Upper lobe of right lung (tissue), 1 donor: ENCODE measurements around the gene AAR2. TPM values are rescaled to one million over a fixed set of nuclear protein-coding genes. Genes with fewer than 3 reads are reported as not detected.

ENCODE experiments used
- ATAC-seq: fragments of 200-7000 bp; cut with Tn5 transposase; one replicate; pipeline ENCODE4 v1.9.1; 2020; ENCODE audit warnings: mild to moderate bottlenecking, moderate library complexity
- DNase-seq: peaks from one replicate; pipeline ENCODE4 v3.0.0-alpha.2; 2020
- H3K27ac ChIP-seq: fragments of 200-600 bp; one replicate; pipeline ENCODE4 v1.8.0; 2022
- H3K27me3 ChIP-seq: fragments of 200-600 bp; one replicate; pipeline ENCODE4 v1.8.0; 2022; ENCODE audit warnings: mild to moderate bottlenecking
- H3K36me3 ChIP-seq: fragments of 200-600 bp; one replicate; pipeline ENCODE4 v1.8.0; 2022
- H3K4me1 ChIP-seq: fragments of 200-600 bp; one replicate; pipeline ENCODE4 v1.8.0; 2022
- H3K4me3 ChIP-seq: fragments of 200-600 bp; one replicate; pipeline ENCODE4 v1.8.0; 2022; ENCODE audit warnings: mild to moderate bottlenecking
- H3K9me3 ChIP-seq: fragments of 200-600 bp; one replicate; pipeline ENCODE4 v1.8.0; 2022
- CTCF ChIP-seq: fragments of 200-600 bp; IDR thresholded peaks from one replicate; pipeline ENCODE4 v1.8.0; 2022; ENCODE audit warnings: antibody characterized with exemption
- intact Hi-C: fragments of 100-400 bp; cut with DNase I; formaldehyde crosslinking; loops from one replicate; pipeline ENCODE4 v1.11.0; 2022
- long read RNA-seq: library from polyadenylated mRNA; unstranded; transcript quantifications from one replicate; pipeline ENCODE4 v2.0.0, GENCODE V29; 2021
- total RNA-seq: library from RNA; stranded (reverse); fragmentation: NEBNext Ultra II Directional; extraction: Animal tissue kit (Norgen Biotek cat#: 25700); gene quantifications from one replicate; pipeline ENCODE4 v1.2.1, GENCODE V29; 2021
- donor health status: DM: no; HTN: yes; CAD: no; lungs with severe emphysema.

AAR2 gene
- total RNA-seq, result 24.4 TPM
- long read RNA-seq, transcript AAR2-202 (4 exons, 2,689 nt), result minor isoform, 7 of 136 reads
- long read RNA-seq, transcript AAR2-201 (4 exons, 2,430 nt), result major isoform, 108 of 136 reads
- long read RNA-seq, partial matches to known transcripts, result 15 of 136 reads
- long read RNA-seq, other reads (novel, unspliced or antisense), result 6 of 136 reads

- no peaks in the 10 kb centered on the region for H3K27me3 ChIP-seq
- peak within 1 kb of the TSS; percentile 82 for H3K4me3 ChIP-seq
- H3K27ac ChIP-seq, result peak within 1 kb of the TSS; percentile 78
- ATAC-seq (peak; percentile 97), DNase-seq (peak; percentile 89)
- peaks cover 20% of the 10 kb centered on the region for H3K4me1 ChIP-seq
- no peak for TF ChIP-seq CTCF
- no peaks in the 10 kb centered on the region for H3K9me3 ChIP-seq
- H3K36me3 ChIP-seq, result peaks cover 21% of the 10 kb centered on the region
- intact Hi-C loops, result no loop called here
Measured at GRCh38 chr20:36235892-36236785, at the start of gene AAR2. Gene AAR2 (plus strand): TSS chr20:36236478. CDS start chr20:36239869, 3,391 bp downstream.

GRCh38 chr20:36193977-36194712 lies 42.1 kb upstream of the AAR2 start:
- Histone ChIP-seq H3K27me3 (no peaks in the 10 kb centered on the region), H3K4me1 (no peaks in the 10 kb centered on the region), H3K27ac (no peak overlapping the region), H3K36me3 (peaks cover 61% of the 10 kb centered on the region), H3K9me3 (no peaks in the 10 kb centered on the region), H3K4me3 (no peak overlapping the region)
- ATAC-seq, result no peak
- no peak for TF ChIP-seq CTCF
- DNase-seq, result no peak
- intact Hi-C loops, result no loop called here

GRCh38 chr20:36196676-36197075 lies 39.6 kb upstream of the AAR2 start:
- Histone ChIP-seq H3K27me3 (no peaks in the 10 kb centered on the region), H3K36me3 (peaks cover 46% of the 10 kb centered on the region), H3K4me3 (no peak overlapping the region), H3K9me3 (no peaks in the 10 kb centered on the region), H3K27ac (no peak overlapping the region), H3K4me1 (no peaks in the 10 kb centered on the region)
- ATAC-seq (no peak), DNase-seq (no peak)
- intact Hi-C loops, result no loop called here
- TF ChIP-seq CTCF, result no peak

- Histone ChIP-seq H3K27me3 (no peaks in the 10 kb centered on the region), H3K9me3 (no peaks in the 10 kb centered on the region), H3K27ac (no peak overlapping the region), H3K36me3 (peaks cover 46% of the 10 kb centered on the region), H3K4me3 (no peak overlapping the region), H3K4me1 (no peaks in the 10 kb centered on the region)
- intact Hi-C loops, result no loop called here
- ATAC-seq, result no peak
- DNase-seq, result no peak
- TF ChIP-seq CTCF, result no peak
Measured at GRCh38 chr20:36197271-36197670, 39.0 kb upstream of the AAR2 start.

- Histone ChIP-seq H3K4me1 (peaks cover 5% of the 10 kb centered on the region), H3K36me3 (peaks cover 32% of the 10 kb centered on the region), H3K9me3 (no peaks in the 10 kb centered on the region), H3K27me3 (no peaks in the 10 kb centered on the region), H3K4me3 (no peak overlapping the region), H3K27ac (peak overlapping the region; percentile 24)
- DNase-seq (peak; percentile 74), ATAC-seq (peak; percentile 88)
- peak; percentile 96 for TF ChIP-seq CTCF
- intact Hi-C loops, result loop anchor here (10.0 kb wide), 1 partner anchor 245 kb away; no protein-coding TSS in a partner anchor
Measured at GRCh38 chr20:36199345-36200257, 36.7 kb upstream of the AAR2 start.
